Mammary epithelial cell (primary cell): ENCODE data around the gene GNAT1.

Source experiments
- EZH2 ChIP-seq: IDR thresholded peaks from 2 replicates; pipeline ENCODE4 v1.6.1; 2012; ENCODE audit warnings: low read length, inconsistent platforms, borderline replicate concordance
- TF ChIP-seq, protein P1 (sequence below), 2 donors: IDR thresholded peaks in 1 of 2; conservative IDR thresholded peaks in 1 of 2; 2 replicates each; pipeline ENCODE4 v1.5.1; 2011 to 2012; ENCODE audit warnings: inconsistent platforms in 2 of 2, low read length in 2 of 2, mild to moderate bottlenecking in 2 of 2, control low read depth in 1 of 2, low read depth in 1 of 2; ENCODE audit not compliant: insufficient read depth in 1 of 2; ENCODE audit errors: extremely low read depth in 1 of 2

DNA sequence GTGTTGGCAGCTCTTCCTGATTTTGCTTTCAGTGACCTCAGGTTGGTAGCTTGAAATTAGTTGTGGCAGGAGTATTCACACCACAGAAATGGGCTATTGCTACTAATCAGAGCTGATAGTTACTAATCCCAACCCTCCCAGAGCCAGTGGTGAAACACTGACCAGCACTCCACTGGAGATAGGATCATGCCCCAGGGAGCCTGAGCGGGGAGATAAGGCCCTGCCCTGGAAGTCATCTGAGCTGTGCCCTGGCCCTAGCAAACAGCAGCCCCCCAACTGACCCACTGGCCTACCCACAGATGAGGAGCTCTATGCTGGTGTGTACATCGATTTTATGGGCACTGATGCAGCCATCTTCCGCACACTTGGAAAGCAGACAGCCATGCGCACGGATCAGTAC is 9.4 kb upstream of the GNAT1 start:
- TF ChIP-seq, protein P1, sequence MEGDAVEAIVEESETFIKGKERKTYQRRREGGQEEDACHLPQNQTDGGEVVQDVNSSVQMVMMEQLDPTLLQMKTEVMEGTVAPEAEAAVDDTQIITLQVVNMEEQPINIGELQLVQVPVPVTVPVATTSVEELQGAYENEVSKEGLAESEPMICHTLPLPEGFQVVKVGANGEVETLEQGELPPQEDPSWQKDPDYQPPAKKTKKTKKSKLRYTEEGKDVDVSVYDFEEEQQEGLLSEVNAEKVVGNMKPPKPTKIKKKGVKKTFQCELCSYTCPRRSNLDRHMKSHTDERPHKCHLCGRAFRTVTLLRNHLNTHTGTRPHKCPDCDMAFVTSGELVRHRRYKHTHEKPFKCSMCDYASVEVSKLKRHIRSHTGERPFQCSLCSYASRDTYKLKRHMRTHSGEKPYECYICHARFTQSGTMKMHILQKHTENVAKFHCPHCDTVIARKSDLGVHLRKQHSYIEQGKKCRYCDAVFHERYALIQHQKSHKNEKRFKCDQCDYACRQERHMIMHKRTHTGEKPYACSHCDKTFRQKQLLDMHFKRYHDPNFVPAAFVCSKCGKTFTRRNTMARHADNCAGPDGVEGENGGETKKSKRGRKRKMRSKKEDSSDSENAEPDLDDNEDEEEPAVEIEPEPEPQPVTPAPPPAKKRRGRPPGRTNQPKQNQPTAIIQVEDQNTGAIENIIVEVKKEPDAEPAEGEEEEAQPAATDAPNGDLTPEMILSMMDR (conservative IDR thresholded peaks at IDR 0.05 in 1 of 2, IDR thresholded peaks at IDR 0.05 in 1 of 2; ENCODE audit: extremely low read depth in 1 of 2, insufficient read depth in 1 of 2, low read depth in 1 of 2, low read length in 2 of 2) = no peak
- TF ChIP-seq EZH2 = no peak
